Skeletal muscle satellite cell (primary cell): ENCODE data around the gene DNM3.

Source experiments
- H3K27me3 ChIP-seq: 2 replicates; pipeline ENCODE4 v1.7.0; 2013; ENCODE audit warnings: low read length; ENCODE audit not compliant: control insufficient read depth, insufficient read depth
- H3K36me3 ChIP-seq: 2 replicates; pipeline ENCODE4 v1.7.0; 2013; ENCODE audit warnings: mild to moderate bottlenecking, control low read depth, low read length; ENCODE audit not compliant: insufficient read depth
- H3K4me1 ChIP-seq: 2 replicates; pipeline ENCODE4 v1.7.0; 2013; ENCODE audit warnings: low read length; ENCODE audit not compliant: control insufficient read depth, insufficient read depth
- H3K4me2 ChIP-seq: 2 replicates; pipeline ENCODE4 v1.7.0; 2013; ENCODE audit warnings: mild to moderate bottlenecking, low read length
- H3K4me3 ChIP-seq: 2 replicates; pipeline ENCODE4 v1.7.0; 2013; ENCODE audit warnings: low read length
- H3K9ac ChIP-seq: 2 replicates; pipeline ENCODE4 v1.7.0; 2013; ENCODE audit warnings: mild to moderate bottlenecking, low read depth, low read length, moderate library complexity
- H3K9me3 ChIP-seq: replicated peaks from 2 replicates; pipeline ENCODE4 v1.7.0; 2013; ENCODE audit warnings: mild to moderate bottlenecking, control low read depth, low read length

DNM3 gene

DNA sequence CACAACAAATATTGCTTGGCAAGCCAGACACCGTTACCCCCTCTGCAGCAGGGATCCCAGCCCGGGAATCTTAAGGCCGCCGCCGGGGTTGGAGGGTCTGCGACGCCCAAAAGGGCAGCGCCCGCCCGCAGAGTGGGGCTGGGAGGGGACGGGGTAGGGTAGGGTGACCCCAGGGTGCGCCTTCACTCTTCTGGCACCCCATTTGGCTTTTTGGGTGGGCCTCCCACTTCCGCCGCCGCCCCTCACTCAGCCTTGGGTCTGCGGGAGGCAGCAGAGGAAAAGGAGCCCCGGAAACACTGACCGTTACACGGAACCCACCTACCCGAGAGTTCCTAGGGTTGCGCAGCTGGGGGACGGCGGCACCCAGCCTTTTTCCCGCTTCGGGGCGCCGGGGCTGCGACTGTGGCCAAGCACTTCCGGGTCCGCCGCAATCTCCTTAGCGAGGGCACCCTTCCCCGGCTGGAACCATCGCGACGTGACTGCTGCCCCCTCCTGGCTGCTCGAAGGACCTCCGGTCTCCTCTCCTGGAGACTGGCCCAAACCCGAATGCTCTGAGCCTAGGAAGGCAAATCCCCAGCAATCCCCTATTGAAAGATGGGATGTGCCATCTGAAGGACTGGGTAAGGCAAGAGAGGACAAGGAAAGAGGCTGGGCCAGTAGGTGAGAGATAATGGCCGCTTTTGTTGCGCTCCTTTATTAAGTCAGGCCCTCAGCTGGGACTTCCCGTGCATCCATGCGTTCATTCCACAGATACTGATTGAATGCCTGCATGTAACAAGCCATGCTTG lies 602.6 kb downstream of the DNM3 start, which contains the start of gene PIGC:
Gene PIGC (minus strand): TSS at position 404 of the 788 bp plus-strand sequence. CDS start 1,447 bp downstream, outside the sequence.
- Histone ChIP-seq H3K4me1 (peaks cover 3% of the 10 kb centered on the region), H3K9ac (peak within 1 kb of the TSS; percentile 97), H3K4me3 (peak within 1 kb of the TSS; percentile 91), H3K4me2 (peak within 1 kb of the TSS; percentile 90), H3K27me3 (no peaks in the 10 kb centered on the region), H3K9me3 (no peaks in the 10 kb centered on the region), H3K36me3 (peaks cover 15% of the 10 kb centered on the region)

DNA sequence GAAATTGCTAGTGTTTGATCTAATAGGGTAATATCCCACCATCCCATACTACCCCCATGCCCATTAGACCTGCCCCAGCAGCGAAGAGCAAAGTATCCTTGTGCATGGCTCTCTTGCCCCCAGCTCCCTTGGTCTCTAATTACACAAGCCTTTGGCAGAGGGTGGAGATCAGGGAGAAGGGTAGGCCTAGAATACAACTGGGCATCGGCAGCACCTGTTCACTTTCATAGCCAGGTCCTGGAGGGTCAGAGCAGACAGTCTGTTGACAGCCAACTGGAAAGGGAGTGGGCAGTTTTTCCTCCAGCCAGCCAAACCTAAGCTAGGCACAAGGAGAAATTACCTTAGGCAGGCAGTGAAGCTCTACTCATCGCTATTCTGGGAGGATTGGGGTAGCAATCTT lies 605.2 kb downstream of the DNM3 start:
- Histone ChIP-seq H3K27me3 (no peaks in the 10 kb centered on the region), H3K4me1 (peaks cover 17% of the 10 kb centered on the region), H3K4me2 (no peak overlapping the region), H3K36me3 (peaks cover 11% of the 10 kb centered on the region), H3K4me3 (no peak overlapping the region), H3K9me3 (no peaks in the 10 kb centered on the region), H3K9ac (no peak overlapping the region)

GRCh38 chr1:172447641-172448040 lies 606.3 kb downstream of the DNM3 start:
- no peak overlapping the region for H3K9ac ChIP-seq
- peaks cover 20% of the 10 kb centered on the region for H3K4me1 ChIP-seq
- no peaks in the 10 kb centered on the region for H3K9me3 ChIP-seq
- H3K27me3 ChIP-seq = no peaks in the 10 kb centered on the region
- peaks cover under 1% of the 10 kb centered on the region for H3K36me3 ChIP-seq
- no peak overlapping the region for H3K4me2 ChIP-seq
- no peak overlapping the region for H3K4me3 ChIP-seq

DNA sequence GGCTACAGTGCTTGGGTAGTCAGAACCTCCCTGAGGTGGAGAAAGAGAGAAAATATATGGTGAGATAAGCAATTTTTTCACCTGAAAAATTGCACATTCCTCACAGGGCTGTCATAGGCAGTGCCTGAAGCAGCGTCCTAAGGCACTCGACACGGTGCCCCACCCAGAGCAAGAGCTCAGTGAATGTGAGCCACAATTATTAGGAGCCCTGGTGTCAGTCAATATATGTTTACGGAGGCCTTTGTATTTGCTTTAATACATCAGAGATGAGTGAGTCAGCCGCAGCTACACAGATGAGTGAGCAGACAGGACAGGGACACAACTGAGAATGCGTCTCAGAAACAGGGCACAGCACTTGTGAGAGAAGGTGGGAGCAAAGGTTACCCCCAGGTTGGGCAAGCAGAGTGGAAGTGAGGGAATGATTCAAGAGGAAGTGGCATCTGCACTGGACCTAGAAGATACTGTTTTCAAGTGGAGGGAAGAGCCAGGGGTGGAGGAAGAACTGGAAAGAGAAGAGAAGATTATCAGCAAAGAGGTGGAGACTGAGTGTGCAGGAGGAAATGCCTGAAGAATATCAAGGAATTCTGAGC lies 607.8 kb downstream of the DNM3 start:
- H3K4me2 ChIP-seq = no peak overlapping the region
- H3K4me3 ChIP-seq = no peak overlapping the region
- no peaks in the 10 kb centered on the region for H3K27me3 ChIP-seq
- no peaks in the 10 kb centered on the region for H3K9me3 ChIP-seq
- H3K36me3 ChIP-seq = no peaks in the 10 kb centered on the region
- H3K4me1 ChIP-seq = peaks cover 20% of the 10 kb centered on the region
- H3K9ac ChIP-seq = no peak overlapping the region

GRCh38 chr1:172449585-172450523 lies 608.6 kb downstream of the DNM3 start:
- Histone ChIP-seq H3K4me2 (peak overlapping the region; percentile 59), H3K27me3 (no peaks in the 10 kb centered on the region), H3K36me3 (no peaks in the 10 kb centered on the region), H3K4me3 (no peak overlapping the region), H3K9me3 (no peaks in the 10 kb centered on the region), H3K4me1 (peaks cover 17% of the 10 kb centered on the region), H3K9ac (no peak overlapping the region)

- H3K4me1 ChIP-seq = peaks cover 17% of the 10 kb centered on the region
- no peak overlapping the region for H3K4me2 ChIP-seq
- H3K27me3 ChIP-seq = no peaks in the 10 kb centered on the region
- no peaks in the 10 kb centered on the region for H3K36me3 ChIP-seq
- no peak overlapping the region for H3K9ac ChIP-seq
- no peak overlapping the region for H3K4me3 ChIP-seq
- no peaks in the 10 kb centered on the region for H3K9me3 ChIP-seq
Observed at GRCh38 chr1:172450524-172450885, 609.2 kb downstream of the DNM3 start.

- H3K4me3 ChIP-seq = no peak overlapping the region
- no peaks in the 10 kb centered on the region for H3K27me3 ChIP-seq
- H3K4me1 ChIP-seq = peaks cover 17% of the 10 kb centered on the region
- no peak overlapping the region for H3K4me2 ChIP-seq
- no peaks in the 10 kb centered on the region for H3K36me3 ChIP-seq
- no peaks in the 10 kb centered on the region for H3K9me3 ChIP-seq
- H3K9ac ChIP-seq = no peak overlapping the region
Observed at GRCh38 chr1:172451002-172451443, 609.7 kb downstream of the DNM3 start.

DNA sequence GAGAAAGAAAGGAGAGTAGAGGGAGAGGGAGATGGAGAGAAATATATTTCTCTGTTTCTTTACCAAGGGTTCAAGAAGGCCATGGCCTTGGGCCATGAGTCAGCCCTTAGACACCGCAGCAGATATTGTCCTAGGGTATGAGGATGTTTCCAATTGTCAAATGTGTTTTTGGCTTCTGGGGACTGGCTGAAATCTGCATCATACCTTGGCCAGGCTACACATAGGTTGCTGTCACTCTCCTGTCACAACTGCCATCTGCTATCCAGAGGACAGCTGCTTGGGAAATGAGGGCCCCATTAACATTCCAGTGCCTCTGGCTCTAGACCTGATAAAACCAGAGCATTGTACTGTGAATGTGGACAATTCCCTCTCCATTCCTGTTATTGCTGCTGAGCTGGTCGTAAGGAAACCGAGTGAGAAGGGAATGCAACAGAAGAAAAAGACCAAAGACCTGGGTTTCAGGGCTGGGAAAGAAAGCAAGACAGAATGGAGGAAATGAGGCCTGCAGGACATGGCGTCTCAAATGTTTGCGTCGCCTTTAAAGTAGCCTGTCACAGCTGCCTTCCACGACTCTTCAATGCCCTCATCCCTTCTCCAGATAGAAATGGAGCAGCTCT lies 611.3 kb downstream of the DNM3 start:
- H3K36me3 ChIP-seq = no peaks in the 10 kb centered on the region
- H3K4me1 ChIP-seq = peaks cover 17% of the 10 kb centered on the region
- H3K9me3 ChIP-seq = no peaks in the 10 kb centered on the region
- H3K27me3 ChIP-seq = no peaks in the 10 kb centered on the region
- H3K4me3 ChIP-seq = no peak overlapping the region
- H3K9ac ChIP-seq = no peak overlapping the region
- no peak overlapping the region for H3K4me2 ChIP-seq

- Histone ChIP-seq H3K4me2 (no peak overlapping the region), H3K4me3 (no peak overlapping the region), H3K9ac (no peak overlapping the region), H3K4me1 (peaks cover 17% of the 10 kb centered on the region), H3K27me3 (no peaks in the 10 kb centered on the region), H3K9me3 (no peaks in the 10 kb centered on the region), H3K36me3 (no peaks in the 10 kb centered on the region)
Observed at GRCh38 chr1:172453153-172453545, 611.9 kb downstream of the DNM3 start.

- Histone ChIP-seq H3K4me1 (peaks cover 17% of the 10 kb centered on the region), H3K4me2 (no peak overlapping the region), H3K9me3 (no peaks in the 10 kb centered on the region), H3K27me3 (no peaks in the 10 kb centered on the region), H3K4me3 (no peak overlapping the region), H3K36me3 (no peaks in the 10 kb centered on the region), H3K9ac (no peak overlapping the region)
Observed at GRCh38 chr1:172453607-172454006, 612.3 kb downstream of the DNM3 start.

DNA sequence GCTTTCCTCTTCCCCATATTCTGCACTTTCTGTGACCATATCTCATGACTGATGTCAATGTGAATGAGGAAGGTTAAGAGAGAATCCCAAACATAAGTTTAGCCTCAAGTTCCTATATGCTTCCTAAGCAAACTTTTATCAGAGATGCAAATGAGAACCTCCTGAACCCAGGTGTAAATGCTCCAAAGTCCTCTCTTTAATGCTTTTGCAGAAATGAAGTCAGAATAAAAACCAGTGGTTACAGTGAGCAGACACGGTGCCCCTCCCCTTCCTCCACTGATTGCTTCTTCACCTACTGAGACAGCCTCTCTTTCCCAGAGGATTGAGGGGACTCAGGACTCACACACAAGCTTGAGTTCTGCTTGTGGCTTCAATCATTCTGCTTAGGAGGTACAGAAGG lies 614.2 kb downstream of the DNM3 start:
- H3K9me3 ChIP-seq = no peaks in the 10 kb centered on the region
- no peaks in the 10 kb centered on the region for H3K27me3 ChIP-seq
- H3K4me1 ChIP-seq = peaks cover 12% of the 10 kb centered on the region
- H3K4me2 ChIP-seq = no peak overlapping the region
- no peaks in the 10 kb centered on the region for H3K36me3 ChIP-seq
- H3K4me3 ChIP-seq = no peak overlapping the region
- H3K9ac ChIP-seq = no peak overlapping the region
